ENCODE measurements around the gene ME3. TPM values are rescaled to one million over a fixed set of nuclear protein-coding genes. Genes with fewer than 3 reads are reported as not detected.

Gene ME3
- polyA plus RNA-seq, 1 experiment, result 7.1 TPM

DNA sequence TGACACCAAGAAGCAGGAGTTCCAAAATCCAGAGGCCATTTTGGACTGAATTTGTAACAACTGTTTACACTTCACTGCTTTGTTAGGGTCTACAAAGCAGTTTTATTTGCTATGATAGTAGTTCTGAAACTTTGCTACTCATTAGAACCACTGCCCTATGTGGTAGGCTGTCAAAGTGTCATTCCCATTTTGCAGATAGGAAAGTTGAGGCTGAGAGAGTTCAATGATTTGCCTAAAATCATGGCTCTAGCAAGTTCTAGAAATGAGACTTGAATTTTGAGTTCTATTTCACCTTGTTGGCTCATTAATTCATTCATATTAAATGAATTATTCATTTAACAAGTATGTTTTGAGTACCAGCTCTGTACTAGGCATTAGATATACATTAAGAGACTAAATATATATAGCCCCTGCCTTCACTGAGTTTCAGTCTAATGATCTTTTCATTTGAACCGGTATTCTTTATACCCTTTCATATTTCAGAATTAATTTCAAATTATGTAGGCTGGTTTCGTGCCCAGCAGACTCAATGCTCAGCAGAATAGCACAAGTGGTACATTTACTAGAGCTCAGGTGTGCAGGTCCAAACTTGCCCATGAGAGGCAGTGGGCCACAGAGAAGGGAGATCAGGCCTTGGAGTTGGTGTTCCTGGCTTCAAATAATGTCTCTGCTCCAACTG, 93.5 kb downstream of the ME3 start:
- Histone ChIP-seq H3K4me3 (ENCODE audit: low read depth, low read length) (no peak overlapping the region), H3K27ac (ENCODE audit: low read depth, low read length) (no peak overlapping the region), H3K27me3 (ENCODE audit: control insufficient read depth, insufficient read depth, low read length) (no peaks in the 10 kb centered on the region), H3K9me3 (ENCODE audit: control insufficient read depth, insufficient read depth, low read length) (no peaks in the 10 kb centered on the region)
- TF ChIP-seq, protein P1, sequence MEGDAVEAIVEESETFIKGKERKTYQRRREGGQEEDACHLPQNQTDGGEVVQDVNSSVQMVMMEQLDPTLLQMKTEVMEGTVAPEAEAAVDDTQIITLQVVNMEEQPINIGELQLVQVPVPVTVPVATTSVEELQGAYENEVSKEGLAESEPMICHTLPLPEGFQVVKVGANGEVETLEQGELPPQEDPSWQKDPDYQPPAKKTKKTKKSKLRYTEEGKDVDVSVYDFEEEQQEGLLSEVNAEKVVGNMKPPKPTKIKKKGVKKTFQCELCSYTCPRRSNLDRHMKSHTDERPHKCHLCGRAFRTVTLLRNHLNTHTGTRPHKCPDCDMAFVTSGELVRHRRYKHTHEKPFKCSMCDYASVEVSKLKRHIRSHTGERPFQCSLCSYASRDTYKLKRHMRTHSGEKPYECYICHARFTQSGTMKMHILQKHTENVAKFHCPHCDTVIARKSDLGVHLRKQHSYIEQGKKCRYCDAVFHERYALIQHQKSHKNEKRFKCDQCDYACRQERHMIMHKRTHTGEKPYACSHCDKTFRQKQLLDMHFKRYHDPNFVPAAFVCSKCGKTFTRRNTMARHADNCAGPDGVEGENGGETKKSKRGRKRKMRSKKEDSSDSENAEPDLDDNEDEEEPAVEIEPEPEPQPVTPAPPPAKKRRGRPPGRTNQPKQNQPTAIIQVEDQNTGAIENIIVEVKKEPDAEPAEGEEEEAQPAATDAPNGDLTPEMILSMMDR (IDR thresholded peaks at IDR 0.05; ENCODE audit: low read depth, low read length), result no peak
- no peak for DNase-seq (ENCODE audit: low read depth, low spot score)
- POLR2A ChIA-PET, result no interaction called here
- CTCF ChIA-PET, result interaction anchor here (2.2 to 3.1 kb wide), 2 partner anchors 29 to 30 kb away, joined by 9 to 16 read pairs; no protein-coding TSS in a partner anchor

DNA sequence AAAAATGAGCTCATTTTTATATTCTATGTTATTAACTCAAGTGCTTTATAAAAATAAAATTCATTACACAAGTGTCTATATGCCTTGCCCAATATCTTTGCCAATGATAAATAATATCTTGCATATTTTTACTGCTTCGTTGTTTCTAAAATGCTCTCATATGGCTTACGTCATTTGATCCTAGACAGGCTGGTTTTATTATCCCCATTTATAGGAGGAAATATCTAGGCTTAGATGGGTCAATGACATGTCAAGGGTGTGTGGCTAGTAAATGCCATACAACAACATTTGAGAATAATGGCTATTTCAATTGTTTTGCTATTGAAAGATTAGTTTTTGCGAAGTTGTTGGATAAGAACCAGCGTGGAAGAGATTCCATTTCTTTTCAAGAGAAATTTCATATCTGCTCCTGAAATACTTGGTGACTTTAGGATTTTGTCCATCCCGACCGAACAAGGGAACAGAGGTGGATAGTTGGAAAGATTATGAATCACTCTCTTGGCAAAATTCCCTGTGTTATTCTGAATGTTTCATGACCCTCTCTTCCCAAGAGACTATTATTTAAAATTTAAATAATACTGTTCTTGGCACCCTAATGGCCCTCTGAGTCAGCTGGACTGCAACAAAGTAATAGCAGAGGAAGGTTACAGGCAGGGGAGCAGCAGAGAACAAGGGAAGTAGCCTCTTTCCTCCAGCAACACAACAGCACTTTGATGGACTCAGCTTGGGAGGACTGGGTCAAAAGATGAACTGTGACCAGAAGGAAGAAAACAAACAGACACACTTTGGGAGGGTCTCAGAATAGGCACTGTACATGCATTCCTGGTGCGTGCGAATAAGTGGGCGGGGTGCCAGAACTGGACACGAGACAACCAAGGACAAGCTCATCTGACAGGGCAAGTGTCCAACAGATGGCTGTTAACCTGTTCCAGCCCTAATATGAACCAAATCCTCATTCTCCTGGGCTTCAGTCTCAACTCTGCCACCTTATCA, 94.5 kb downstream of the ME3 start:
- Histone ChIP-seq H3K4me3 (ENCODE audit: low read depth, low read length) (no peak overlapping the region), H3K9me3 (ENCODE audit: control insufficient read depth, insufficient read depth, low read length) (no peaks in the 10 kb centered on the region), H3K27me3 (ENCODE audit: control insufficient read depth, insufficient read depth, low read length) (no peaks in the 10 kb centered on the region), H3K27ac (ENCODE audit: low read depth, low read length) (no peak overlapping the region)
- POLR2A ChIA-PET, result interaction anchor here (0.6 kb wide), 1 partner anchor 1672 kb away, joined by 3 read pairs; no protein-coding TSS in a partner anchor
- CTCF ChIA-PET, result interaction anchor here (1.0 to 3.1 kb wide), 2 partner anchors 29 to 31 kb away, joined by 3 to 16 read pairs; no protein-coding TSS in a partner anchor
- DNase-seq (ENCODE audit: low read depth, low spot score), result peak; percentile 38
- TF ChIP-seq, protein P1 (IDR thresholded peaks at IDR 0.05; ENCODE audit: low read depth, low read length), result no peak

DNA sequence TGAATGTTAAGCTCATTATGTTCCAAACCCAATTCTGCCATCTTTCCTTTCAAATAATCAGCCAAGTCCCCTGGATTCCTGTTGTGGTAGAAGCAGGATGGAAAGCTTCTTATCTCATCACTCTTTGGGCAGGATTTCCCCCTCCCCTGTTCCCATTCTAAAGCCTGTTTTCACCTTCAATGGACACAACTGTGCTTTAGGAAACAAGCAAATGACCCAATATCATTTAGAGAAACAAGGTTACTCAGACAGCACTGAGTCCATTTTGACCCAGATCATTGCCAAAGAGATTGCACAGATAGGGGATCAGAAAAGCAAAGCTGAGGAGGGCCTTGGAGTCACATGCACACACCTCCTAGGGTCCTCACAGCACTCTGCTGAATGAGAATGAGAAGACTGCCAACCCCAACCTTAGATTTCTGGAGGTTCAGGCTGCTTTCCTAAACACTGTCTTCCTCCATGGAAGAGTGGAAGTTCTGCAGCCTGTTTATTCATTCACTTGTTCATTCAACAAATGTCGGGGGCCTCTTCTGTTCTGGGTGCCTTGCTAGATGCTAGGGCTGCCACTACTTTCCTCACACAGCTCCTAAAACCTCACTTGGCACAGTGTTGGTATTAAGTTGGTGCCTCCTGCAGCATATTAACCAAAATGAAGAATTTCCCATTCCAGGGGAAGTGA, 95.3 kb downstream of the ME3 start:
- no peak for DNase-seq (ENCODE audit: low read depth, low spot score)
- Histone ChIP-seq H3K4me3 (ENCODE audit: low read depth, low read length) (no peak overlapping the region), H3K9me3 (ENCODE audit: control insufficient read depth, insufficient read depth, low read length) (no peaks in the 10 kb centered on the region), H3K27me3 (ENCODE audit: control insufficient read depth, insufficient read depth, low read length) (no peaks in the 10 kb centered on the region), H3K27ac (ENCODE audit: low read depth, low read length) (no peak overlapping the region)
- POLR2A ChIA-PET, result no interaction called here
- CTCF ChIA-PET, result interaction anchor here (1.0 to 3.1 kb wide), 2 partner anchors 30 to 32 kb away, joined by 3 to 16 read pairs; no protein-coding TSS in a partner anchor
- TF ChIP-seq, protein P1 (IDR thresholded peaks at IDR 0.05; ENCODE audit: low read depth, low read length), result no peak

DNA sequence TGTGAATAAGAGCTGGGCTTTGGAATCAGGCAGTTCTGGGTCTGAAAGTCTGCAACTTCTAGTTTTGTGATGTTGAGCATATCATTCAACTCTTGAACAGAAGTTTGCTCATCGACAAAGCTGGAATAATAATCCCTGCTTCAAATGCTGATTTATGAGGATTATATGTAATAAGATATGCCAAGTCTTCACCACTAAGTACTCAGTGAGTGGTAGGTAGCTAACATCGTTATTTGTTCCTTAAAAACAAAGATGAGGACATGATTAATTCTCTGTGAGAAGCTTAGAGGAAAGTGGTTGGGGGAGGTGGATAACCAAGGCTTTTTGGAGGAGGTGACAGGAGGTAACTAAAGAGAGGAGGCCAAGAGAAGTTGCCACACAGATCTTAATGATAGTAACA, 96.5 kb downstream of the ME3 start:
- H3K27ac ChIP-seq (ENCODE audit: low read depth, low read length), result no peak overlapping the region
- ChIA-PET CTCF (interaction anchor here (1.0 to 3.1 kb wide), 2 partner anchors 8 to 33 kb away, joined by 3 to 16 read pairs; no protein-coding TSS in a partner anchor), POLR2A (no interaction called here)
- H3K27me3 ChIP-seq (ENCODE audit: control insufficient read depth, insufficient read depth, low read length), result no peaks in the 10 kb centered on the region
- no peak for DNase-seq (ENCODE audit: low read depth, low spot score)
- TF ChIP-seq, protein P1 (IDR thresholded peaks at IDR 0.05; ENCODE audit: low read depth, low read length), result no peak
- no peak overlapping the region for H3K4me3 ChIP-seq (ENCODE audit: low read depth, low read length)
- H3K9me3 ChIP-seq (ENCODE audit: control insufficient read depth, insufficient read depth, low read length), result no peaks in the 10 kb centered on the region
